Measurements from ENCODE around the gene SEMA3A. TPM values are rescaled to one million over a fixed set of nuclear protein-coding genes. Genes with fewer than 3 reads are reported as not detected.

Gene SEMA3A
- total RNA-seq, 4 donors from 2014 or later, result 3.1 to 88.9 (median 6.5) TPM

DNA sequence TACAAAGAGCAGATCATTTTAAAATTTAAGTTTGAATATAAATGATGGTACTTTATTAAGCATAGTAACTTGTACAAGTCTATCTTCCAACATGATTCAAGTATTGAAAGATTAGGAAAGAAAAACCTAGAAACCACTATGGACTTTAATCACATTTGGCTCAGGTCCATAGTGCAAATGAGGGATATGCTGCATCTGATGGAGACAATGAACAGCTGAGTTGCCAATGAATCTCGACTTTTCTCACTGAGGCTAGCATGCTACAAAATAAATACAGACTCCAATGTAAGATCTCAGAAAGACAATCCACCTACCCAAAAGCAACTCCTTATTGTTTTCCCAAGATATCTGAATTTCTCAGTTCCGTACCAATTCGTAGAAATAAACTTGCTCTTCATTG lies 89.8 kb downstream of the SEMA3A start:
- no peaks in the 10 kb centered on the region for H3K36me3 ChIP-seq
- H3K27me3 ChIP-seq, result no peaks in the 10 kb centered on the region
- no peaks in the 10 kb centered on the region for H3K9me3 ChIP-seq
- TF ChIP-seq, protein P1, sequence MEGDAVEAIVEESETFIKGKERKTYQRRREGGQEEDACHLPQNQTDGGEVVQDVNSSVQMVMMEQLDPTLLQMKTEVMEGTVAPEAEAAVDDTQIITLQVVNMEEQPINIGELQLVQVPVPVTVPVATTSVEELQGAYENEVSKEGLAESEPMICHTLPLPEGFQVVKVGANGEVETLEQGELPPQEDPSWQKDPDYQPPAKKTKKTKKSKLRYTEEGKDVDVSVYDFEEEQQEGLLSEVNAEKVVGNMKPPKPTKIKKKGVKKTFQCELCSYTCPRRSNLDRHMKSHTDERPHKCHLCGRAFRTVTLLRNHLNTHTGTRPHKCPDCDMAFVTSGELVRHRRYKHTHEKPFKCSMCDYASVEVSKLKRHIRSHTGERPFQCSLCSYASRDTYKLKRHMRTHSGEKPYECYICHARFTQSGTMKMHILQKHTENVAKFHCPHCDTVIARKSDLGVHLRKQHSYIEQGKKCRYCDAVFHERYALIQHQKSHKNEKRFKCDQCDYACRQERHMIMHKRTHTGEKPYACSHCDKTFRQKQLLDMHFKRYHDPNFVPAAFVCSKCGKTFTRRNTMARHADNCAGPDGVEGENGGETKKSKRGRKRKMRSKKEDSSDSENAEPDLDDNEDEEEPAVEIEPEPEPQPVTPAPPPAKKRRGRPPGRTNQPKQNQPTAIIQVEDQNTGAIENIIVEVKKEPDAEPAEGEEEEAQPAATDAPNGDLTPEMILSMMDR (IDR thresholded peaks at IDR 0.05), result no peak
- TF ChIP-seq POLR2A (IDR thresholded peaks at IDR 0.05), result no peak
- no peaks in the 10 kb centered on the region for H3K4me1 ChIP-seq
- no peak overlapping the region for H3K4me3 ChIP-seq
- intact Hi-C loops (cut with DNase I; ENCODE audit: low total_unique reads), result no loop called here
- DNase-seq, result no peak
- no peak overlapping the region for H3K27ac ChIP-seq

DNA sequence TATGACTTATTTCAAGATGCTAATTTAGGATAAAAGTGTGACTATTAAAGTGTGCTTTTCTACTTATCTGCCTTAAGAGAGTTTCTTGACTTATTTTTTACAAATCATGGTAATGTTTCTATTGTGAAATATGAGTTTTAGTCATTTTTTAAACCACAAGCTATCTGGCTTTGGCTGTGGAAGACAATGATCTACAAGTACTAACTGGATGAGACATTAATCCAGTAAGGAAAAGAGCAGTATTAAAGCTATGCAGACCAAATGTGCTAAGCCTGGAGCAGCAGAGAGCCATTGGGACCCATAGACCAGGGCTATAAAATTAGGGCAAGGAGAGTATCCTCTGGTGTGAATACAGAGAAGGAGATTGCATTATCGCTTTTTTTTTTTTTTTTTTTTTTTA lies 92.4 kb downstream of the SEMA3A start:
- no peak overlapping the region for H3K27ac ChIP-seq
- no peaks in the 10 kb centered on the region for H3K4me1 ChIP-seq
- H3K27me3 ChIP-seq, result no peaks in the 10 kb centered on the region
- TF ChIP-seq, protein P1 (IDR thresholded peaks at IDR 0.05), result no peak
- no peak for TF ChIP-seq POLR2A (IDR thresholded peaks at IDR 0.05)
- H3K9me3 ChIP-seq, result no peaks in the 10 kb centered on the region
- no peak for DNase-seq
- intact Hi-C loops (cut with DNase I; ENCODE audit: low total_unique reads), result no loop called here
- no peak overlapping the region for H3K4me3 ChIP-seq
- no peaks in the 10 kb centered on the region for H3K36me3 ChIP-seq

DNA sequence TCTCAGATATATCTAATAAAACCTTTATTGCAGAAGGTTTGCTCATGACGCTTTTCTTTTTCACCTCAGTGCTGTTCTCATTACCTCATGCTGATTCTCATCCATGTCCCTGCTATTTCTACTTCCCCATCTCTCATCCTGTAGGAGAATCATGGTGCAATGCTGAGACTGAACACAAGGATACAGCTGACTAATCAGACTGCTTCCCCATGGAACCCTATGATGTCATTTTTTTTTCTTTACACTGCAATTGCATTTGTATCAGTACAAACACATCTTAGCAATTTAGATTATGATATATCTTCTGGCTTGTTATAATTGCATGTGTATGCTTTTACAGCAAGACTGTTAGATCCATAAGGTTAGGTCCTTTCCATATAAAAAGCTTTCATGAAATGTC lies 93.7 kb downstream of the SEMA3A start:
- H3K4me1 ChIP-seq, result no peaks in the 10 kb centered on the region
- no peak overlapping the region for H3K27ac ChIP-seq
- no peaks in the 10 kb centered on the region for H3K27me3 ChIP-seq
- DNase-seq, result no peak
- intact Hi-C loops (cut with DNase I; ENCODE audit: low total_unique reads), result no loop called here
- no peaks in the 10 kb centered on the region for H3K9me3 ChIP-seq
- H3K4me3 ChIP-seq, result no peak overlapping the region
- H3K36me3 ChIP-seq, result no peaks in the 10 kb centered on the region
- TF ChIP-seq, protein P1 (IDR thresholded peaks at IDR 0.05), result no peak
- no peak for TF ChIP-seq POLR2A (IDR thresholded peaks at IDR 0.05)

GRCh38 chr7:84095971-84096370 lies 98.6 kb downstream of the SEMA3A start:
- no peak overlapping the region for H3K27ac ChIP-seq
- no peaks in the 10 kb centered on the region for H3K36me3 ChIP-seq
- TF ChIP-seq, protein P1 (IDR thresholded peaks at IDR 0.05), result no peak
- TF ChIP-seq POLR2A (IDR thresholded peaks at IDR 0.05), result no peak
- intact Hi-C loops (cut with DNase I; ENCODE audit: low total_unique reads), result no loop called here
- no peaks in the 10 kb centered on the region for H3K9me3 ChIP-seq
- no peak overlapping the region for H3K4me3 ChIP-seq
- no peak for DNase-seq
- no peaks in the 10 kb centered on the region for H3K4me1 ChIP-seq
- no peaks in the 10 kb centered on the region for H3K27me3 ChIP-seq

GRCh38 chr7:84092207-84092606 lies 102.4 kb downstream of the SEMA3A start:
- no peaks in the 10 kb centered on the region for H3K9me3 ChIP-seq
- no peaks in the 10 kb centered on the region for H3K36me3 ChIP-seq
- TF ChIP-seq, protein P1 (IDR thresholded peaks at IDR 0.05), result no peak
- no peak for TF ChIP-seq POLR2A (IDR thresholded peaks at IDR 0.05)
- DNase-seq, result no peak
- H3K27me3 ChIP-seq, result no peaks in the 10 kb centered on the region
- no peak overlapping the region for H3K27ac ChIP-seq
- H3K4me3 ChIP-seq, result no peak overlapping the region
- H3K4me1 ChIP-seq, result no peaks in the 10 kb centered on the region
- intact Hi-C loops (cut with DNase I; ENCODE audit: low total_unique reads), result no loop called here
